CD4-positive, alpha-beta T cell (primary cell): ENCODE data around the gene LARP4. TPM values are rescaled to one million over a fixed set of nuclear protein-coding genes. Genes with fewer than 3 reads are reported as not detected.
A peak's percentile ranks its signal among the peaks of the same experiment; 100 is the strongest.

ENCODE experiments used
- ATAC-seq: fragments of 200-7000 bp; cut with Tn5 transposase; one replicate; pipeline ENCODE4 v1.10.0; 2022; ENCODE audit warnings: mild to moderate bottlenecking; ENCODE audit not compliant: poor library complexity
- CTCF ChIA-PET: fragments of 350-600 bp; sonication (Branson Sonifier 250); formaldehyde crosslinking; loops from one replicate; lab custom pipeline; 2021; ENCODE audit warnings: antibody characterized with exemption, inconsistent platforms; lab: Charles Lee
- POLR2A ChIA-PET: fragments of 350-600 bp; sonication (Branson Sonifier 250); formaldehyde crosslinking; loops from one replicate; lab custom pipeline; 2021; ENCODE audit warnings: antibody characterized with exemption, inconsistent platforms; lab: Charles Lee
- DNase-seq, 14 experiments: peaks; one replicate each; pipeline ENCODE4 v3.0.0-alpha.2; 2013 to 2020; ENCODE audit warnings: mixed read lengths in 2 of 14
- H3K27ac ChIP-seq, 2 donors: one replicate each; pipeline versions ENCODE4 v1.5.1 to v1.7.0; 2013; ENCODE audit warnings: low read length in 2 of 2, low read depth in 1 of 2, mild to moderate bottlenecking in 1 of 2
- H3K27me3 ChIP-seq, 2 experiments: 1 replicate in 1 of 2; 2 replicates in 1 of 2; pipeline versions ENCODE4 v1.6.1 to v1.7.0; 2013; ENCODE audit warnings: low read length in 2 of 2, control low read depth in 1 of 2, mild to moderate bottlenecking in 1 of 2, moderate library complexity in 1 of 2; ENCODE audit not compliant: insufficient read depth in 2 of 2, control insufficient read depth in 1 of 2
- H3K36me3 ChIP-seq: one replicate; pipeline ENCODE4 v1.6.1; 2013; ENCODE audit warnings: low read length, control low read depth; ENCODE audit not compliant: insufficient read depth
- H3K4me1 ChIP-seq: one replicate; pipeline ENCODE4 v1.6.1; 2013; ENCODE audit warnings: low read length, control low read depth; ENCODE audit not compliant: insufficient read depth
- H3K4me3 ChIP-seq: one replicate; pipeline ENCODE4 v1.5.1; 2013; ENCODE audit warnings: mild to moderate bottlenecking, low read length, moderate library complexity
- H3K9me3 ChIP-seq, 2 experiments: 1 replicate in 1 of 2; 2 replicates in 1 of 2; pipeline versions ENCODE4 v1.6.1 to v1.7.0; 2013; ENCODE audit warnings: low read length in 2 of 2, mild to moderate bottlenecking in 2 of 2, control low read depth in 1 of 2, moderate library complexity in 1 of 2; ENCODE audit not compliant: control insufficient read depth in 1 of 2, insufficient read depth in 1 of 2
- H3K27ac Mint-ChIP-seq: one replicate; pipeline ENCODE4 v1.8.0; 2020; ENCODE audit warnings: mixed read lengths
- H3K27me3 Mint-ChIP-seq: one replicate; pipeline ENCODE4 v1.8.0; 2021; ENCODE audit warnings: mixed read lengths
- H3K36me3 Mint-ChIP-seq: one replicate; pipeline ENCODE4 v1.8.0; 2021; ENCODE audit warnings: low read depth, mixed read lengths
- H3K4me1 Mint-ChIP-seq: one replicate; pipeline ENCODE4 v1.8.0; 2021; ENCODE audit warnings: low read depth, mixed read lengths
- H3K4me3 Mint-ChIP-seq: one replicate; pipeline ENCODE4 v1.8.0; 2020; ENCODE audit warnings: mild to moderate bottlenecking, mixed read lengths
- H3K9me3 Mint-ChIP-seq: one replicate; pipeline ENCODE4 v1.8.0; 2020; ENCODE audit warnings: mixed read lengths
- intact Hi-C, 2 experiments: fragments of 100-400 bp; cut with DNase I in 1 of 2; cut with micrococcal nuclease in 1 of 2; formaldehyde crosslinking; loops; one replicate each; pipeline versions ENCODE4 v1.15.1 to v1.9.0; 2023 to 2025; cut with DNase I, micrococcal nuclease
- total RNA-seq, 174 experiments: library from RNA in 2 of 174; stranded (reverse) in 2 of 174; gene quantifications; one replicate each; pipeline ENCODE4 v1.2.3 and lab custom pipeline; 2021 to 2026
- TF ChIP-seq, protein P1 (sequence below): fragments of 200-600 bp; IDR thresholded peaks from one replicate; pipeline ENCODE4 v1.8.0; 2022; ENCODE audit warnings: antibody characterized with exemption, mild to moderate bottlenecking

The LARP4 gene
- total RNA-seq, 2 experiments from 2014 or later: 17.6 to 18.1 TPM

DNA sequence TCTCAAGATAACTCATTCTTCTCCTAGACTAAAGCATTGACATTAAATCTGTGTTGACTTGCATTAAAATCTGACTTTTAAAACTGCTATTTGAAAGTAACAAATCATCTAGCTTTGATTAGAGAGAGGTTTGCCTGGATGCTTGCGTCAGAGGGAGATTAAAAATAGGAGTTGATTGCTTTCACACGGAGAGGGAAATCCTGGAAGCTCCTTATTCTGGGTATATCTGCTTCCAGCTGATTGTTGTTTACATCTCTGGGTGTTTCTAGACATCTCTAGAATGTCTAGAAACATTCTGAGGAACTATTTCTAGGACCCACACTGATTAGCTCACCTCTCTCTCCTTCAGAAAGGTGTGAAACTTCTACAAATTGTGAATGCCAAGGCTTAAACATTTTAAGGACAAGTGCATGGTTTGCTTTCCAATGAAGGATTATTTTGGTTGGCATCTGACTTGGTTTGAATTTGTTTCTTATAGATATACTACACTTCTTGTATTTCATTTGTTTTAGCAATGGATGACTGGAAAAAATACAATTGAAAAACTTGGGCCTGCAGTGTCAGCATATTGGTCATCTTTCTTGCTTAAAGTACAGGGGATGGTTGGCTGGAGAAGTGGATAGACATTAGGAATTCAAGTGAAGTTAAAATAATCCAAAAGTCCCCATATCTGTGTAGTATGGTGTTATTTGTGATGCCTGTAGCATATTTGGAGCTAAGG, 106.2 kb downstream of the LARP4 start:
- no peaks in the 10 kb centered on the region for H3K27me3 Mint-ChIP-seq
- POLR2A ChIA-PET: interaction anchor here (0.7 to 5.5 kb wide), 6 partner anchors 8 to 131 kb away, joined by 3 to 75 read pairs (median 4); no protein-coding TSS in a partner anchor
- no peak for DNase-seq
- Histone ChIP-seq H3K27me3 (no peaks in the 10 kb centered on the region), H3K9me3 (no peaks in the 10 kb centered on the region), H3K27ac (no peak overlapping the region), H3K36me3 (no peaks in the 10 kb centered on the region), H3K4me1 (peaks cover 42% of the 10 kb centered on the region), H3K4me3 (peak overlapping the region; percentile 88)
- CTCF ChIA-PET: interaction anchor here (1.2 to 5.5 kb wide), 4 partner anchors 11 to 165 kb away, joined by 3 to 57 read pairs (median 4); no protein-coding TSS in a partner anchor
- TF ChIP-seq, protein P1, sequence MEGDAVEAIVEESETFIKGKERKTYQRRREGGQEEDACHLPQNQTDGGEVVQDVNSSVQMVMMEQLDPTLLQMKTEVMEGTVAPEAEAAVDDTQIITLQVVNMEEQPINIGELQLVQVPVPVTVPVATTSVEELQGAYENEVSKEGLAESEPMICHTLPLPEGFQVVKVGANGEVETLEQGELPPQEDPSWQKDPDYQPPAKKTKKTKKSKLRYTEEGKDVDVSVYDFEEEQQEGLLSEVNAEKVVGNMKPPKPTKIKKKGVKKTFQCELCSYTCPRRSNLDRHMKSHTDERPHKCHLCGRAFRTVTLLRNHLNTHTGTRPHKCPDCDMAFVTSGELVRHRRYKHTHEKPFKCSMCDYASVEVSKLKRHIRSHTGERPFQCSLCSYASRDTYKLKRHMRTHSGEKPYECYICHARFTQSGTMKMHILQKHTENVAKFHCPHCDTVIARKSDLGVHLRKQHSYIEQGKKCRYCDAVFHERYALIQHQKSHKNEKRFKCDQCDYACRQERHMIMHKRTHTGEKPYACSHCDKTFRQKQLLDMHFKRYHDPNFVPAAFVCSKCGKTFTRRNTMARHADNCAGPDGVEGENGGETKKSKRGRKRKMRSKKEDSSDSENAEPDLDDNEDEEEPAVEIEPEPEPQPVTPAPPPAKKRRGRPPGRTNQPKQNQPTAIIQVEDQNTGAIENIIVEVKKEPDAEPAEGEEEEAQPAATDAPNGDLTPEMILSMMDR: no peak
- H3K4me1 Mint-ChIP-seq: peaks cover 56% of the 10 kb centered on the region
- H3K27ac Mint-ChIP-seq: peak overlapping the region; percentile 85
- ATAC-seq: no peak
- H3K36me3 Mint-ChIP-seq: peaks cover 12% of the 10 kb centered on the region
- H3K4me3 Mint-ChIP-seq: peak overlapping the region; percentile 99
- intact Hi-C loops: loop anchor here in 1 of 2 experiments (5.0 kb wide), 1 partner anchor 40 kb away; no protein-coding TSS in a partner anchor
- H3K9me3 Mint-ChIP-seq: no peaks in the 10 kb centered on the region

GRCh38 chr12:50507474-50507838, 106.8 kb downstream of the LARP4 start:
- H3K27ac ChIP-seq: no peak overlapping the region
- H3K4me3 ChIP-seq: peak overlapping the region; percentile 13
- DNase-seq (no peak), ATAC-seq (no peak)
- CTCF ChIA-PET: interaction anchor here (1.2 to 5.5 kb wide), 5 partner anchors 10 to 164 kb away, joined by 3 to 57 read pairs (median 4); no protein-coding TSS in a partner anchor
- no peaks in the 10 kb centered on the region for H3K9me3 Mint-ChIP-seq
- peak overlapping the region; percentile 85 for H3K27ac Mint-ChIP-seq
- no peaks in the 10 kb centered on the region for H3K9me3 ChIP-seq
- peaks cover 45% of the 10 kb centered on the region for H3K4me1 ChIP-seq
- intact Hi-C loops: loop anchor here in 1 of 2 experiments (5.0 kb wide), 1 partner anchor 40 kb away; no protein-coding TSS in a partner anchor
- no peaks in the 10 kb centered on the region for H3K27me3 ChIP-seq
- H3K36me3 ChIP-seq: no peaks in the 10 kb centered on the region
- peaks cover 12% of the 10 kb centered on the region for H3K36me3 Mint-ChIP-seq
- peak overlapping the region; percentile 99 for H3K4me3 Mint-ChIP-seq
- POLR2A ChIA-PET: interaction anchor here (0.9 to 5.5 kb wide), 7 partner anchors 7 to 257 kb away, joined by 3 to 75 read pairs (median 6); partner anchors contain the start of gene ATF1
- H3K27me3 Mint-ChIP-seq: no peaks in the 10 kb centered on the region
- TF ChIP-seq, protein P1: no peak
- H3K4me1 Mint-ChIP-seq: peaks cover 56% of the 10 kb centered on the region

- ATAC-seq (peak; percentile 28), DNase-seq (peak in 11 of 14 experiments; percentile 5 to 60 (median 29))
- intact Hi-C loops: loop anchor here in 1 of 2 experiments (1.0 to 5.0 kb wide), 2 partner anchors 9 to 39 kb away; no protein-coding TSS in a partner anchor
- no peaks in the 10 kb centered on the region for H3K9me3 ChIP-seq
- CTCF ChIA-PET: interaction anchor here (1.1 to 3.0 kb wide), 5 partner anchors 10 to 164 kb away, joined by 3 to 11 read pairs (median 4); no protein-coding TSS in a partner anchor
- Mint-ChIP-seq H3K27ac (peak overlapping the region; percentile 85), H3K4me1 (peaks cover 58% of the 10 kb centered on the region), H3K27me3 (no peaks in the 10 kb centered on the region), H3K9me3 (no peaks in the 10 kb centered on the region), H3K4me3 (peak overlapping the region; percentile 88), H3K36me3 (peaks cover 12% of the 10 kb centered on the region)
- TF ChIP-seq, protein P1: no peak
- H3K4me1 ChIP-seq: peaks cover 45% of the 10 kb centered on the region
- H3K27me3 ChIP-seq: no peaks in the 10 kb centered on the region
- peak overlapping the region; percentile 13 for H3K4me3 ChIP-seq
- H3K27ac ChIP-seq: no peak overlapping the region
- H3K36me3 ChIP-seq: no peaks in the 10 kb centered on the region
- POLR2A ChIA-PET: interaction anchor here (0.9 to 5.5 kb wide), 7 partner anchors 12 to 396 kb away, joined by 3 to 75 read pairs (median 5); partner anchors contain the start of genes ATF1 and COX14
Observed at GRCh38 chr12:50507930-50508329, 107.2 kb downstream of the LARP4 start.
